Measurements from ENCODE around the gene LRG1. TPM values are rescaled to one million over a fixed set of nuclear protein-coding genes. Genes with fewer than 3 reads are reported as not detected.

LRG1 gene
- total RNA-seq, 1 donor from 2014 or later: 1.0 TPM

GRCh38 chr19:4504891-4505569 lies 34.8 kb downstream of the LRG1 start:
- TF ChIP-seq, protein P1, sequence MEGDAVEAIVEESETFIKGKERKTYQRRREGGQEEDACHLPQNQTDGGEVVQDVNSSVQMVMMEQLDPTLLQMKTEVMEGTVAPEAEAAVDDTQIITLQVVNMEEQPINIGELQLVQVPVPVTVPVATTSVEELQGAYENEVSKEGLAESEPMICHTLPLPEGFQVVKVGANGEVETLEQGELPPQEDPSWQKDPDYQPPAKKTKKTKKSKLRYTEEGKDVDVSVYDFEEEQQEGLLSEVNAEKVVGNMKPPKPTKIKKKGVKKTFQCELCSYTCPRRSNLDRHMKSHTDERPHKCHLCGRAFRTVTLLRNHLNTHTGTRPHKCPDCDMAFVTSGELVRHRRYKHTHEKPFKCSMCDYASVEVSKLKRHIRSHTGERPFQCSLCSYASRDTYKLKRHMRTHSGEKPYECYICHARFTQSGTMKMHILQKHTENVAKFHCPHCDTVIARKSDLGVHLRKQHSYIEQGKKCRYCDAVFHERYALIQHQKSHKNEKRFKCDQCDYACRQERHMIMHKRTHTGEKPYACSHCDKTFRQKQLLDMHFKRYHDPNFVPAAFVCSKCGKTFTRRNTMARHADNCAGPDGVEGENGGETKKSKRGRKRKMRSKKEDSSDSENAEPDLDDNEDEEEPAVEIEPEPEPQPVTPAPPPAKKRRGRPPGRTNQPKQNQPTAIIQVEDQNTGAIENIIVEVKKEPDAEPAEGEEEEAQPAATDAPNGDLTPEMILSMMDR (IDR thresholded peaks at IDR 0.05; ENCODE audit: partially characterized antibody, unreplicated experiment): no peak
- H3K27me3 Mint-ChIP-seq (ENCODE audit: unreplicated experiment): peaks cover 12% of the 10 kb centered on the region
- H3K4me3 Mint-ChIP-seq (ENCODE audit: unreplicated experiment): no peak overlapping the region
- peaks cover 7% of the 10 kb centered on the region for H3K4me1 Mint-ChIP-seq (ENCODE audit: low read depth, unreplicated experiment)
- H3K9me3 Mint-ChIP-seq (ENCODE audit: unreplicated experiment): peaks cover 3% of the 10 kb centered on the region
- no peak for DNase-seq
- no peak overlapping the region for H3K27ac Mint-ChIP-seq (ENCODE audit: unreplicated experiment)
- H3K36me3 Mint-ChIP-seq (ENCODE audit: unreplicated experiment): no peaks in the 10 kb centered on the region

- no peaks in the 10 kb centered on the region for H3K36me3 Mint-ChIP-seq (ENCODE audit: unreplicated experiment)
- TF ChIP-seq, protein P1 (IDR thresholded peaks at IDR 0.05; ENCODE audit: partially characterized antibody, unreplicated experiment): no peak
- no peak for DNase-seq
- peaks cover 7% of the 10 kb centered on the region for H3K4me1 Mint-ChIP-seq (ENCODE audit: low read depth, unreplicated experiment)
- H3K9me3 Mint-ChIP-seq (ENCODE audit: unreplicated experiment): peaks cover 3% of the 10 kb centered on the region
- no peak overlapping the region for H3K27ac Mint-ChIP-seq (ENCODE audit: unreplicated experiment)
- H3K4me3 Mint-ChIP-seq (ENCODE audit: unreplicated experiment): no peak overlapping the region
- H3K27me3 Mint-ChIP-seq (ENCODE audit: unreplicated experiment): peaks cover 12% of the 10 kb centered on the region
These were observed 35.5 kb downstream of the LRG1 start for GRCh38 chr19:4504297-4504701.

DNA sequence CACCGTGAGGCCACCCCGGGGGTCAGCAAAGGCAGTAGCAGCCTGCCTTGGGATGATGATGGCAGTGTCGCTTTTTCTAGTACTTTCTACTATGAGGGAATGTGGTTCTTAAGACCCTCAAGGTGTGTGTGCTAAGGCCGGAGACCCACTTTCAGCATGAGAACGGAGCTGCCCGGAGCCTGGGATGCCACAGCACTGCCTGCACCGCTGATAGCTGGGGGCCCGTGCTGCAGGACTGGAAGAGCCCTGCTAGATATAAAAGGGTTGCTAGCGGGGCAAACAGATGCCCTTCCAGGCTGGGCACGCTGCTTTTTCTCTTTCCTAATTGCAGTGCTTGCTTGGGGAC lies 36.0 kb downstream of the LRG1 start:
- H3K27me3 Mint-ChIP-seq (ENCODE audit: unreplicated experiment): peaks cover 12% of the 10 kb centered on the region
- no peak overlapping the region for H3K4me3 Mint-ChIP-seq (ENCODE audit: unreplicated experiment)
- H3K9me3 Mint-ChIP-seq (ENCODE audit: unreplicated experiment): peaks cover 3% of the 10 kb centered on the region
- H3K36me3 Mint-ChIP-seq (ENCODE audit: unreplicated experiment): no peaks in the 10 kb centered on the region
- H3K27ac Mint-ChIP-seq (ENCODE audit: unreplicated experiment): peak overlapping the region; percentile 48
- TF ChIP-seq, protein P1 (IDR thresholded peaks at IDR 0.05; ENCODE audit: partially characterized antibody, unreplicated experiment): no peak
- H3K4me1 Mint-ChIP-seq (ENCODE audit: low read depth, unreplicated experiment): peaks cover 7% of the 10 kb centered on the region
- no peak for DNase-seq

DNA sequence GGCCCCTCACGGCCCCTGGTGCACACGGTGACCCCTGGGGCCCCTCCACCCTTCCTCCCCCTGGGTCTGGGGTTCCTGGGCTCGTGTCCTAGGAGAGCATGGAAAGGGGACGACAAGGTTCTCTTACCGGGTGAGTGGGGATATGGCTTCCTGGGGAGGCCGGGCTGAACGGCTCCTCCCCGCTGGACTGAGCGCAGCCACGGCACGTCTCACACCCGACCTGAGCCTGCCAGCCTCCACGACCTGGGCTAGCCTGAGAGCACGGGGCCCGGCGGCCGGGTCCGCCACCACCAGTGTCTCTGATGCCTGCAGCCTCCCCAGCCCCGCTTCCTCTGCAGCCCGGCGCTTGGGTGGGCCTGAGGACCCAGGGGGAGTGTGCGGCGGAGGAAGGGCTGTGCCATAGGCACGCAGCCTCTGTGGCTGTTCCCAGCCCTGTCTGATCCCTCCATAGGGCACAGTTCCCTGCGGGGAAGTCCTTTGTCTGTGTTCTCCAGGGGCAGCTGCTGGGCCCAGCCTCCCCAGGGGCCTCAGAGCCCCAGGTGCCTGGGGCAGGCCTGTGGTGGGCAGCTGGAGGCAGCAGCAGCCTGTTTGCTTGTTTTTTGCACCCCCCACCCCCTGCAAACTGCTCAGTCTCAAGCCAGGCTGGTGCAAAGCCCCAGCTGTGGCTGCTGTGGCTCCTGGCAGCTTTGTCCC lies 36.6 kb downstream of the LRG1 start:
- H3K36me3 Mint-ChIP-seq (ENCODE audit: unreplicated experiment): no peaks in the 10 kb centered on the region
- peaks cover 3% of the 10 kb centered on the region for H3K9me3 Mint-ChIP-seq (ENCODE audit: unreplicated experiment)
- H3K27ac Mint-ChIP-seq (ENCODE audit: unreplicated experiment): peak overlapping the region; percentile 48
- no peak overlapping the region for H3K4me3 Mint-ChIP-seq (ENCODE audit: unreplicated experiment)
- peaks cover 10% of the 10 kb centered on the region for H3K27me3 Mint-ChIP-seq (ENCODE audit: unreplicated experiment)
- no peak for DNase-seq
- H3K4me1 Mint-ChIP-seq (ENCODE audit: low read depth, unreplicated experiment): peaks cover 7% of the 10 kb centered on the region
- TF ChIP-seq, protein P1 (IDR thresholded peaks at IDR 0.05; ENCODE audit: partially characterized antibody, unreplicated experiment): no peak
